Neural cell (in vitro differentiated cells): ENCODE results near the gene SLC29A3. TPM values are rescaled to one million over a fixed set of nuclear protein-coding genes. Genes with fewer than 3 reads are reported as not detected.

Experiments used
- H2AFZ ChIP-seq: fragments of 200-600, 300-800 bp; sonication (generic), shearing (Covaris generic); 2 replicates; pipeline ENCODE4 v1.6.0; 2014; ENCODE audit warnings: low read depth, mild to moderate bottlenecking, antibody characterized with exemption, low read length, moderate library complexity
- H3F3A ChIP-seq: fragments of 200-600 bp; shearing (Covaris generic); 2 replicates; pipeline ENCODE4 v1.6.1; 2016; ENCODE audit warnings: mild to moderate bottlenecking, moderate library complexity, mixed read lengths, antibody characterized with exemption, low read length; ENCODE audit not compliant: insufficient read depth, poor library complexity, severe bottlenecking
- H3K27ac ChIP-seq: fragments of 200-600, 300-800 bp; sonication (generic), shearing (Covaris generic); 2 replicates; pipeline ENCODE4 v1.5.1; 2014; ENCODE audit warnings: mild to moderate bottlenecking, low read length, moderate library complexity
- H3K27me3 ChIP-seq: fragments of 300-800, 200-600 bp; sonication (generic), shearing (Covaris generic); 2 replicates; pipeline ENCODE4 v1.6.0; 2014; ENCODE audit warnings: mild to moderate bottlenecking, low read depth, low read length, moderate library complexity; ENCODE audit not compliant: insufficient read depth
- H3K36me3 ChIP-seq: fragments of 300-800, 200-600 bp; sonication (generic), shearing (Covaris generic); 2 replicates; pipeline ENCODE4 v1.5.1; 2014; ENCODE audit warnings: mild to moderate bottlenecking, antibody characterized with exemption, low read length, moderate library complexity; ENCODE audit not compliant: insufficient read depth
- H3K4me2 ChIP-seq: fragments of 300-800, 200-600 bp; sonication (generic), shearing (Covaris generic); 2 replicates; pipeline ENCODE4 v1.6.0; 2014; ENCODE audit warnings: mild to moderate bottlenecking, low read length
- H3K4me3 ChIP-seq: fragments of 300-800, 200-600 bp; sonication (generic), shearing (Covaris generic); 2 replicates; pipeline ENCODE4 v1.5.1; 2014; ENCODE audit warnings: mild to moderate bottlenecking, low read length, moderate library complexity
- H3K79me2 ChIP-seq: fragments of 200-600 bp; shearing (Covaris generic); replicated peaks from 2 replicates; pipeline ENCODE4 v1.6.0; 2014; ENCODE audit warnings: mild to moderate bottlenecking, low read length, moderate library complexity; ENCODE audit not compliant: insufficient read depth
- H3K9ac ChIP-seq: fragments of 300-800, 200-600 bp; sonication (generic), shearing (Covaris generic); 2 replicates; pipeline ENCODE4 v1.6.1; 2016; ENCODE audit warnings: mild to moderate bottlenecking, low read length, mixed read lengths
- H3K9me2 ChIP-seq: fragments of 200-600 bp; shearing (Covaris generic); 2 replicates; pipeline ENCODE4 v1.6.1; 2016; ENCODE audit warnings: mild to moderate bottlenecking, low read length, mixed read lengths; ENCODE audit not compliant: insufficient read depth
- H3K9me3 ChIP-seq: fragments of 200-600, 300-800 bp; sonication (generic), shearing (Covaris generic); 2 replicates; pipeline ENCODE4 v1.6.1; 2016; ENCODE audit warnings: mild to moderate bottlenecking, mixed run types, low read length, moderate library complexity, mixed read lengths
- H4K20me1 ChIP-seq: fragments of 200-600 bp; shearing (Covaris generic); 2 replicates; pipeline ENCODE4 v1.6.1; 2016; ENCODE audit warnings: mild to moderate bottlenecking, mixed run types; ENCODE audit not compliant: insufficient read depth
- EP300 ChIP-seq: fragments of 450-650 bp; conservative IDR thresholded peaks from 2 replicates; pipeline ENCODE4 v1.6.1; 2014; ENCODE audit warnings: antibody characterized with exemption, mild to moderate bottlenecking, moderate library complexity; ENCODE audit not compliant: poor library complexity, severe bottlenecking
- EZH2 ChIP-seq: fragments of 200-600, 300-800 bp; shearing (Covaris generic), sonication (generic); IDR thresholded peaks from 2 replicates; pipeline ENCODE4 v1.6.1; 2014; ENCODE audit warnings: antibody characterized with exemption, low read length, borderline replicate concordance, mild to moderate bottlenecking; ENCODE audit not compliant: insufficient read depth, poor library complexity, severe bottlenecking
- MXI1 ChIP-seq: fragments of 450-650 bp; conservative IDR thresholded peaks from 2 replicates; pipeline ENCODE4 v1.6.1; 2014; ENCODE audit warnings: antibody characterized with exemption, mild to moderate bottlenecking; ENCODE audit not compliant: poor library complexity, severe bottlenecking
- POLR2AphosphoS5 ChIP-seq: IDR thresholded peaks from 2 replicates; pipeline ENCODE4 v1.6.1; 2012
- RAD21 ChIP-seq: fragments of 450-650 bp; conservative IDR thresholded peaks from 2 replicates; pipeline ENCODE4 v1.6.1; 2014; ENCODE audit warnings: antibody characterized with exemption, mild to moderate bottlenecking, moderate library complexity
- SMC3 ChIP-seq: fragments of 450-650 bp; conservative IDR thresholded peaks from 2 replicates; pipeline ENCODE4 v1.6.1; 2014; ENCODE audit warnings: antibody characterized with exemption, mild to moderate bottlenecking, moderate library complexity; ENCODE audit not compliant: poor library complexity
- TAF1 ChIP-seq: IDR thresholded peaks from 2 replicates; pipeline ENCODE4 v1.6.1; 2012; ENCODE audit warnings: low read depth
- polyA plus RNA-seq: library from polyadenylated mRNA; depleted of rRNA; stranded (reverse); fragments of >200 nt; gene quantifications from 2 replicates; pipeline ENCODE4 v1.2.3, GENCODE V29; 2014
- TF ChIP-seq, protein P1 (sequence below): IDR thresholded peaks from 2 replicates; pipeline ENCODE4 v1.6.1; 2012; ENCODE audit warnings: borderline replicate concordance
- TF ChIP-seq, protein P2 (sequence below): fragments of 450-650 bp; IDR thresholded peaks from 2 replicates; pipeline ENCODE4 v1.5.1; 2014; ENCODE audit warnings: antibody characterized with exemption, mild to moderate bottlenecking, moderate library complexity; ENCODE audit not compliant: poor library complexity, severe bottlenecking

Gene SLC29A3
- polyA plus RNA-seq, 1 donor from 2014 or later = 2.3 TPM

DNA sequence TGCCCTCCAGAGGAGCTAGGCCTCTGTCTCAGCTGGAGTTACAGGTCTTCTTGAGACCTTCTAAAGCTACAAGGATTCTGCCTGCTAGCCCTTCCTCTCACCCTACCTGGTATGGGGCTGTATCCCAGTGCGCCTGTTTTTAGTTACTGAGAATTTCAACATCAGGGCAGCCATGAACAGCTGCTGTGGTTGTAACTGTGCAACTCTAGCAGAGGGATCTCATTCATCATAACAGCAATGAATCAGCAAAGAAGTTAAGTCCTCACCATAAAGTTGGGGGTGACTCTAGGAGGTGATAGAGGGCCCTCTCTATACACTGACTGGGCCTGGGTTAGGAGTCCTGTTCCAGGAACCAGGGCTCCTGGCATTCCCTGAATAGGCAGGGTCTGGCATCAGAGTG is 63.7 kb downstream of the SLC29A3 start:
- Histone ChIP-seq H2AFZ (no peak overlapping the region), H3F3A (no peaks in the 10 kb centered on the region), H3K9me2 (no peaks in the 10 kb centered on the region), H3K4me3 (no peak overlapping the region), H3K9ac (no peak overlapping the region), H3K27ac (no peak overlapping the region), H3K9me3 (no peaks in the 10 kb centered on the region), H3K36me3 (no peaks in the 10 kb centered on the region), H3K4me2 (no peak overlapping the region), H3K27me3 (no peaks in the 10 kb centered on the region), H4K20me1 (no peaks in the 10 kb centered on the region), H3K79me2 (no peaks in the 10 kb centered on the region)
- TF ChIP-seq EZH2 = no peak
- no peak for TF ChIP-seq POLR2AphosphoS5
- no peak for TF ChIP-seq RAD21
- no peak for TF ChIP-seq SMC3
- no peak for TF ChIP-seq TAF1
- no peak for TF ChIP-seq EP300
- TF ChIP-seq, protein P1, sequence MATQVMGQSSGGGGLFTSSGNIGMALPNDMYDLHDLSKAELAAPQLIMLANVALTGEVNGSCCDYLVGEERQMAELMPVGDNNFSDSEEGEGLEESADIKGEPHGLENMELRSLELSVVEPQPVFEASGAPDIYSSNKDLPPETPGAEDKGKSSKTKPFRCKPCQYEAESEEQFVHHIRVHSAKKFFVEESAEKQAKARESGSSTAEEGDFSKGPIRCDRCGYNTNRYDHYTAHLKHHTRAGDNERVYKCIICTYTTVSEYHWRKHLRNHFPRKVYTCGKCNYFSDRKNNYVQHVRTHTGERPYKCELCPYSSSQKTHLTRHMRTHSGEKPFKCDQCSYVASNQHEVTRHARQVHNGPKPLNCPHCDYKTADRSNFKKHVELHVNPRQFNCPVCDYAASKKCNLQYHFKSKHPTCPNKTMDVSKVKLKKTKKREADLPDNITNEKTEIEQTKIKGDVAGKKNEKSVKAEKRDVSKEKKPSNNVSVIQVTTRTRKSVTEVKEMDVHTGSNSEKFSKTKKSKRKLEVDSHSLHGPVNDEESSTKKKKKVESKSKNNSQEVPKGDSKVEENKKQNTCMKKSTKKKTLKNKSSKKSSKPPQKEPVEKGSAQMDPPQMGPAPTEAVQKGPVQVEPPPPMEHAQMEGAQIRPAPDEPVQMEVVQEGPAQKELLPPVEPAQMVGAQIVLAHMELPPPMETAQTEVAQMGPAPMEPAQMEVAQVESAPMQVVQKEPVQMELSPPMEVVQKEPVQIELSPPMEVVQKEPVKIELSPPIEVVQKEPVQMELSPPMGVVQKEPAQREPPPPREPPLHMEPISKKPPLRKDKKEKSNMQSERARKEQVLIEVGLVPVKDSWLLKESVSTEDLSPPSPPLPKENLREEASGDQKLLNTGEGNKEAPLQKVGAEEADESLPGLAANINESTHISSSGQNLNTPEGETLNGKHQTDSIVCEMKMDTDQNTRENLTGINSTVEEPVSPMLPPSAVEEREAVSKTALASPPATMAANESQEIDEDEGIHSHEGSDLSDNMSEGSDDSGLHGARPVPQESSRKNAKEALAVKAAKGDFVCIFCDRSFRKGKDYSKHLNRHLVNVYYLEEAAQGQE = no peak
- TF ChIP-seq, protein P2, sequence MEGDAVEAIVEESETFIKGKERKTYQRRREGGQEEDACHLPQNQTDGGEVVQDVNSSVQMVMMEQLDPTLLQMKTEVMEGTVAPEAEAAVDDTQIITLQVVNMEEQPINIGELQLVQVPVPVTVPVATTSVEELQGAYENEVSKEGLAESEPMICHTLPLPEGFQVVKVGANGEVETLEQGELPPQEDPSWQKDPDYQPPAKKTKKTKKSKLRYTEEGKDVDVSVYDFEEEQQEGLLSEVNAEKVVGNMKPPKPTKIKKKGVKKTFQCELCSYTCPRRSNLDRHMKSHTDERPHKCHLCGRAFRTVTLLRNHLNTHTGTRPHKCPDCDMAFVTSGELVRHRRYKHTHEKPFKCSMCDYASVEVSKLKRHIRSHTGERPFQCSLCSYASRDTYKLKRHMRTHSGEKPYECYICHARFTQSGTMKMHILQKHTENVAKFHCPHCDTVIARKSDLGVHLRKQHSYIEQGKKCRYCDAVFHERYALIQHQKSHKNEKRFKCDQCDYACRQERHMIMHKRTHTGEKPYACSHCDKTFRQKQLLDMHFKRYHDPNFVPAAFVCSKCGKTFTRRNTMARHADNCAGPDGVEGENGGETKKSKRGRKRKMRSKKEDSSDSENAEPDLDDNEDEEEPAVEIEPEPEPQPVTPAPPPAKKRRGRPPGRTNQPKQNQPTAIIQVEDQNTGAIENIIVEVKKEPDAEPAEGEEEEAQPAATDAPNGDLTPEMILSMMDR = no peak
- TF ChIP-seq MXI1 = no peak

GRCh38 chr10:71383972-71384687 is 65.1 kb downstream of the SLC29A3 start:
- H3K27ac ChIP-seq = no peak overlapping the region
- H2AFZ ChIP-seq = no peak overlapping the region
- no peaks in the 10 kb centered on the region for H3K9me2 ChIP-seq
- H3K4me3 ChIP-seq = no peak overlapping the region
- H3K4me2 ChIP-seq = no peak overlapping the region
- H4K20me1 ChIP-seq = no peaks in the 10 kb centered on the region
- no peaks in the 10 kb centered on the region for H3K27me3 ChIP-seq
- no peak overlapping the region for H3K9ac ChIP-seq
- TF ChIP-seq RAD21 (peak; percentile 73), SMC3 (peak; percentile 80), EZH2 (no peak), MXI1 (no peak)
- TF ChIP-seq, protein P1 = no peak
- TF ChIP-seq, protein P2 = peak; percentile 74
- H3K79me2 ChIP-seq = no peaks in the 10 kb centered on the region
- no peaks in the 10 kb centered on the region for H3F3A ChIP-seq
- H3K36me3 ChIP-seq = no peaks in the 10 kb centered on the region
- H3K9me3 ChIP-seq = no peaks in the 10 kb centered on the region
